IgD-negative memory B cell (primary cell): ENCODE measurements around the gene TPM3. TPM values are rescaled to one million over a fixed set of nuclear protein-coding genes. Genes with fewer than 3 reads are reported as not detected.
"Not testable (repeated sequence)": the region's sequence is repeated elsewhere in the genome, so short reads cannot be mapped to it uniquely, and the experiment has no call there.

Experiments
- H3K27ac Mint-ChIP-seq, 3 donors: one replicate each; pipeline ENCODE4 v1.8.0; 2020 to 2022; ENCODE audit warnings: mild to moderate bottlenecking in 3 of 3, mixed read lengths in 3 of 3, moderate library complexity in 1 of 3
- H3K27me3 Mint-ChIP-seq: one replicate; pipeline ENCODE4 v1.8.0; 2021; ENCODE audit warnings: mixed read lengths
- H3K36me3 Mint-ChIP-seq: one replicate; pipeline ENCODE4 v1.8.0; 2020; ENCODE audit warnings: mild to moderate bottlenecking, mixed read lengths
- H3K4me1 Mint-ChIP-seq, 3 donors: one replicate each; pipeline ENCODE4 v1.8.0; 2020 to 2022; ENCODE audit warnings: mixed read lengths in 3 of 3, mild to moderate bottlenecking in 1 of 3
- H3K4me3 Mint-ChIP-seq, 4 donors: one replicate each; pipeline ENCODE4 v1.8.0; 2020 to 2022; ENCODE audit warnings: mild to moderate bottlenecking in 4 of 4, mixed read lengths in 4 of 4, moderate library complexity in 3 of 4
- H3K9me3 Mint-ChIP-seq, 3 donors: one replicate each; pipeline ENCODE4 v1.8.0; 2020 to 2021; ENCODE audit warnings: mixed read lengths in 3 of 3, mild to moderate bottlenecking in 1 of 3
- polyA plus RNA-seq: library from polyadenylated mRNA; unstranded; fragments of 300-500 nt; fragmentation: Illumina TruSeq; gene quantifications from one replicate; pipeline ENCODE4 v1.2.3, GENCODE V29; 2021

TPM3 gene
- polyA plus RNA-seq, 1 donor from 2014 or later = 878 TPM

GRCh38 chr1:154220071-154220969 lies 28.4 kb upstream of the TPM3 start, which contains the start of gene UBAP2L:
Gene UBAP2L, plus strand, starts transcription at chr1:154220955. Its CDS starts 4,169 bp downstream, at chr1:154225124.
- Mint-ChIP-seq H3K36me3 (peaks cover 1% of the 10 kb centered on the region), H3K27me3 (no peaks in the 10 kb centered on the region), H3K27ac (peak within 1 kb of the TSS; percentile 90 to 100 (median 93)), H3K4me1 (peaks cover 30 to 55% (median 46%) of the 10 kb centered on the region in 3 donors), H3K4me3 (peak within 1 kb of the TSS; percentile 84 to 99 (median 96)), H3K9me3 (peaks cover 0 to 1% (median 0%) of the 10 kb centered on the region in 3 donors)

GRCh38 chr1:154219541-154219940 lies 27.6 kb upstream of the TPM3 start:
- no peaks in the 10 kb centered on the region for H3K27me3 Mint-ChIP-seq
- peaks cover 1% of the 10 kb centered on the region for H3K36me3 Mint-ChIP-seq
- peaks cover 27 to 51% (median 41%) of the 10 kb centered on the region in 3 donors for H3K4me1 Mint-ChIP-seq
- peak overlapping the region; percentile 84 to 99 (median 96) for H3K4me3 Mint-ChIP-seq
- H3K9me3 Mint-ChIP-seq = peaks cover 0 to 1% (median 0%) of the 10 kb centered on the region in 3 donors
- H3K27ac Mint-ChIP-seq = peak overlapping the region; percentile 90 to 100 (median 93)

- peak overlapping the region; percentile 90 to 100 (median 93) for H3K27ac Mint-ChIP-seq
- peaks cover 1% of the 10 kb centered on the region for H3K36me3 Mint-ChIP-seq
- H3K27me3 Mint-ChIP-seq = no peaks in the 10 kb centered on the region
Measured at GRCh38 chr1:154218545-154218944, 26.6 kb upstream of the TPM3 start.

GRCh38 chr1:154213274-154213673 lies 21.4 kb upstream of the TPM3 start:
- no peaks in the 10 kb centered on the region for H3K27me3 Mint-ChIP-seq
- H3K27ac Mint-ChIP-seq = no peak overlapping the region
- H3K36me3 Mint-ChIP-seq = peaks cover 2% of the 10 kb centered on the region
- no peaks in the 10 kb centered on the region for H3K9me3 Mint-ChIP-seq
- peaks cover 4 to 11% (median 4%) of the 10 kb centered on the region in 3 donors for H3K4me1 Mint-ChIP-seq
- H3K4me3 Mint-ChIP-seq = peak overlapping the region in 1 of 4 donors; percentile 29

More at GRCh38 chr1:154218545-154218944, 26.6 kb upstream of the TPM3 start:
- peak overlapping the region; percentile 16 to 94 (median 58) for H3K4me3 Mint-ChIP-seq
- peaks cover 0 to 1% (median 0%) of the 10 kb centered on the region in 3 donors for H3K9me3 Mint-ChIP-seq
- H3K4me1 Mint-ChIP-seq = peaks cover 17 to 44% (median 33%) of the 10 kb centered on the region in 3 donors

- Mint-ChIP-seq H3K36me3 (peaks cover 2% of the 10 kb centered on the region), H3K4me1 (peaks cover 3 to 4% (median 4%) of the 10 kb centered on the region in 3 donors), H3K4me3 (no peak overlapping the region), H3K27me3 (no peaks in the 10 kb centered on the region), H3K9me3 (no peaks in the 10 kb centered on the region), H3K27ac (no peak overlapping the region)
Measured at GRCh38 chr1:154212083-154212482, 20.2 kb upstream of the TPM3 start.

GRCh38 chr1:154208677-154209388 lies 16.9 kb upstream of the TPM3 start:
- Mint-ChIP-seq H3K36me3 (peaks cover 4% of the 10 kb centered on the region), H3K4me3 (no peak overlapping the region), H3K27me3 (no peaks in the 10 kb centered on the region), H3K9me3 (no peaks in the 10 kb centered on the region), H3K27ac (peak overlapping the region in 1 of 3 donors; percentile 67), H3K4me1 (peaks cover 0 to 4% (median 4%) of the 10 kb centered on the region in 3 donors)

GRCh38 chr1:154207262-154207661 lies 15.4 kb upstream of the TPM3 start:
- Mint-ChIP-seq H3K9me3 (no peaks in the 10 kb centered on the region), H3K27ac (no peak overlapping the region), H3K4me3 (no peak overlapping the region), H3K4me1 (peaks cover 0 to 4% (median 4%) of the 10 kb centered on the region in 3 donors), H3K36me3 (peaks cover 4% of the 10 kb centered on the region), H3K27me3 (no peaks in the 10 kb centered on the region)

- H3K27ac Mint-ChIP-seq = peak within 1 kb of the TSS in 2 of 3 donors; percentile 23 to 44
- no peaks in the 10 kb centered on the region for H3K27me3 Mint-ChIP-seq
- peaks cover 0 to 4% (median 0%) of the 10 kb centered on the region in 3 donors for H3K4me1 Mint-ChIP-seq
- H3K9me3 Mint-ChIP-seq = no peaks in the 10 kb centered on the region
- H3K36me3 Mint-ChIP-seq = peaks cover 4% of the 10 kb centered on the region
- no peak within 1 kb of the TSS for H3K4me3 Mint-ChIP-seq
Measured at GRCh38 chr1:154206196-154206595, 14.3 kb upstream of the TPM3 start, which contains the start of gene CFAP141. Gene CFAP141, minus strand, starts transcription at chr1:154206333. Its CDS starts 26 bp downstream, at chr1:154206307.

GRCh38 chr1:154205778-154206177 lies 13.9 kb upstream of the TPM3 start:
- H3K27me3 Mint-ChIP-seq, H3K4me1 Mint-ChIP-seq, H3K9me3 Mint-ChIP-seq, H3K36me3 Mint-ChIP-seq, H3K4me3 Mint-ChIP-seq: not testable (repeated sequence)
- peak overlapping the region in 2 of 3 donors; percentile 23 to 44 for H3K27ac Mint-ChIP-seq

- Mint-ChIP-seq H3K27ac (no peak overlapping the region), H3K4me1 (no peaks in the 10 kb centered on the region), H3K27me3 (no peaks in the 10 kb centered on the region), H3K9me3 (no peaks in the 10 kb centered on the region), H3K36me3 (peaks cover 2% of the 10 kb centered on the region), H3K4me3 (no peak overlapping the region)
Measured at GRCh38 chr1:154199563-154199879, 7.6 kb upstream of the TPM3 start.

- Mint-ChIP-seq H3K4me3 (no peak overlapping the region), H3K9me3 (no peaks in the 10 kb centered on the region), H3K4me1 (no peaks in the 10 kb centered on the region), H3K27ac (no peak overlapping the region), H3K36me3 (peaks cover 2% of the 10 kb centered on the region), H3K27me3 (peaks cover 3% of the 10 kb centered on the region)
Measured at GRCh38 chr1:154198756-154199562, 7.1 kb upstream of the TPM3 start.

GRCh38 chr1:154193821-154194220 lies 1.9 kb upstream of the TPM3 start:
- H3K27me3 Mint-ChIP-seq = peaks cover 11% of the 10 kb centered on the region
- H3K9me3 Mint-ChIP-seq = no peaks in the 10 kb centered on the region
- H3K4me3 Mint-ChIP-seq = no peak overlapping the region
- H3K36me3 Mint-ChIP-seq = peaks cover 2% of the 10 kb centered on the region
- H3K27ac Mint-ChIP-seq = no peak overlapping the region
- H3K4me1 Mint-ChIP-seq = peaks cover 0 to 2% (median 0%) of the 10 kb centered on the region in 3 donors

GRCh38 chr1:154192476-154192875 lies 576 bp upstream of the TPM3 start:
- H3K4me1 Mint-ChIP-seq = peaks cover 0 to 2% (median 0%) of the 10 kb centered on the region in 3 donors
- no peaks in the 10 kb centered on the region for H3K9me3 Mint-ChIP-seq
- H3K27me3 Mint-ChIP-seq = peaks cover 14% of the 10 kb centered on the region
- H3K27ac Mint-ChIP-seq = peak overlapping the region in 1 of 3 donors; percentile 71
- peaks cover 2% of the 10 kb centered on the region for H3K36me3 Mint-ChIP-seq
- no peak overlapping the region for H3K4me3 Mint-ChIP-seq

GRCh38 chr1:154190550-154190949 lies 1.4 kb downstream of the TPM3 start:
- H3K4me3 Mint-ChIP-seq = no peak overlapping the region
- H3K36me3 Mint-ChIP-seq = no peaks in the 10 kb centered on the region
- H3K27me3 Mint-ChIP-seq = peaks cover 14% of the 10 kb centered on the region
- H3K9me3 Mint-ChIP-seq = no peaks in the 10 kb centered on the region
- no peak overlapping the region for H3K27ac Mint-ChIP-seq
- H3K4me1 Mint-ChIP-seq = peaks cover 0 to 2% (median 0%) of the 10 kb centered on the region in 3 donors
